KMS-11 (cell line): ENCODE measurements around the gene DPM2.

ENCODE experiments used
- H2AFZ ChIP-seq: fragments of 200-600 bp; sonication (generic); 2 replicates; pipeline ENCODE4 v1.6.1; 2016; ENCODE audit warnings: antibody characterized with exemption, mixed run types, low read depth
- H3K27ac ChIP-seq: fragments of 200-600 bp; sonication (generic); 2 replicates; pipeline ENCODE4 v1.6.1; 2016; ENCODE audit warnings: mild to moderate bottlenecking, mixed run types
- H3K27me3 ChIP-seq: fragments of 200-600 bp; sonication (generic); 2 replicates; pipeline ENCODE4 v1.6.1; 2017; ENCODE audit warnings: mild to moderate bottlenecking, low read depth, mixed run types, moderate library complexity; ENCODE audit not compliant: insufficient read depth
- H3K36me3 ChIP-seq: fragments of 200-600 bp; sonication (generic); 2 replicates; pipeline ENCODE4 v1.6.1; 2017; ENCODE audit warnings: mild to moderate bottlenecking, mixed run types; ENCODE audit not compliant: insufficient read depth
- H3K4me1 ChIP-seq: fragments of 200-600 bp; sonication (generic); 2 replicates; pipeline ENCODE4 v1.6.1; 2016; ENCODE audit warnings: mild to moderate bottlenecking, low read depth, mixed run types; ENCODE audit not compliant: poor library complexity, severe bottlenecking
- H3K4me2 ChIP-seq: fragments of 200-600 bp; sonication (generic); 2 replicates; pipeline ENCODE4 v1.7.0; 2016; ENCODE audit warnings: mild to moderate bottlenecking, mixed run types
- H3K4me3 ChIP-seq: fragments of 200-600 bp; sonication (generic); IDR thresholded peaks from 2 replicates; pipeline ENCODE4 v1.6.1; 2017; ENCODE audit warnings: low read depth, low read length, mixed read lengths; ENCODE audit not compliant: insufficient read depth
- H3K79me2 ChIP-seq: fragments of 200-600 bp; sonication (generic); 2 replicates; pipeline ENCODE4 v1.6.1; 2016; ENCODE audit warnings: low read depth, mixed run types; ENCODE audit not compliant: insufficient read depth
- H3K9ac ChIP-seq: fragments of 200-600 bp; sonication (generic); 2 replicates; pipeline ENCODE4 v1.6.1; 2016; ENCODE audit warnings: mild to moderate bottlenecking, mixed run types
- H4K20me1 ChIP-seq: fragments of 200-600 bp; sonication (generic); 2 replicates; pipeline ENCODE4 v1.6.1; 2016; ENCODE audit warnings: mild to moderate bottlenecking, mixed run types; ENCODE audit not compliant: insufficient read depth
- TF ChIP-seq, protein P1 (sequence below): fragments of 200-600 bp; sonication (generic); conservative IDR thresholded peaks from 2 replicates; pipeline ENCODE4 v1.6.1; 2017; ENCODE audit warnings: low read depth, mild to moderate bottlenecking, antibody characterized with exemption, low read length, moderate library complexity, mixed read lengths

DPM2 gene

DNA sequence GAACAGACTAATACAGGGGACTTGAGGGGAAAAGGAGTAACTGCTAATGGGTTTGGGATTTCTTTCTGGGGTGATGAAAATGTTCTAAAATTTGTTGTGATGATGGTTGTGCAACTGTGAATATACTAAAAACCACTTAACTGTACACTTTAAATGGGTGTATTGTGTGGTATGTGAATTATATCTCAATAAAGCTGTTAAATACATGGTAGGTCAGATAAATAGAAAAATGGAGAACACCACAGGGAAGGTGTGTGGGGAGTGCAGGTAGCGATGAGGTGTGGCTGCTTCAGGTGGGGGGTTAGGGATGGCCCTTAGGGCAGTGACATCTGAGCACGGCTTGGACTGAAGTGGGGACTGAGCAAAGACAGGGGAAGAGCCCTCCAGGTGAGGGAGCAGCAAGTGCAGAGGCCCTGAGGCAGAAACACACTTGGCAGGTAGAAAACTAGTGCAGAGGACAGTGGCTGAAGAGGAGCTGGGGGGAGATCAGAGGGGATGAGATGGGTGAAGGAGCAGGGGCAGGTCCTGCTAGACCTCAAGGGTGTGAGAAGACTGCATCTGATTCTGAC, 22.3 kb upstream of the DPM2 start:
- H3K36me3 ChIP-seq, result no peaks in the 10 kb centered on the region
- no peaks in the 10 kb centered on the region for H4K20me1 ChIP-seq
- no peak overlapping the region for H3K4me2 ChIP-seq
- no peaks in the 10 kb centered on the region for H3K27me3 ChIP-seq
- H3K4me1 ChIP-seq, result peaks cover 31% of the 10 kb centered on the region
- H3K27ac ChIP-seq, result no peak overlapping the region
- no peak overlapping the region for H3K9ac ChIP-seq
- TF ChIP-seq, protein P1, sequence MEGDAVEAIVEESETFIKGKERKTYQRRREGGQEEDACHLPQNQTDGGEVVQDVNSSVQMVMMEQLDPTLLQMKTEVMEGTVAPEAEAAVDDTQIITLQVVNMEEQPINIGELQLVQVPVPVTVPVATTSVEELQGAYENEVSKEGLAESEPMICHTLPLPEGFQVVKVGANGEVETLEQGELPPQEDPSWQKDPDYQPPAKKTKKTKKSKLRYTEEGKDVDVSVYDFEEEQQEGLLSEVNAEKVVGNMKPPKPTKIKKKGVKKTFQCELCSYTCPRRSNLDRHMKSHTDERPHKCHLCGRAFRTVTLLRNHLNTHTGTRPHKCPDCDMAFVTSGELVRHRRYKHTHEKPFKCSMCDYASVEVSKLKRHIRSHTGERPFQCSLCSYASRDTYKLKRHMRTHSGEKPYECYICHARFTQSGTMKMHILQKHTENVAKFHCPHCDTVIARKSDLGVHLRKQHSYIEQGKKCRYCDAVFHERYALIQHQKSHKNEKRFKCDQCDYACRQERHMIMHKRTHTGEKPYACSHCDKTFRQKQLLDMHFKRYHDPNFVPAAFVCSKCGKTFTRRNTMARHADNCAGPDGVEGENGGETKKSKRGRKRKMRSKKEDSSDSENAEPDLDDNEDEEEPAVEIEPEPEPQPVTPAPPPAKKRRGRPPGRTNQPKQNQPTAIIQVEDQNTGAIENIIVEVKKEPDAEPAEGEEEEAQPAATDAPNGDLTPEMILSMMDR, result no peak
- no peak overlapping the region for H2AFZ ChIP-seq
- H3K79me2 ChIP-seq, result peaks cover 8% of the 10 kb centered on the region; the same call in 1 of the 2 replicates
- H3K4me3 ChIP-seq, result no peak overlapping the region

- Histone ChIP-seq H3K79me2 (peaks cover 8% of the 10 kb centered on the region; the same call in 1 of the 2 replicates), H3K4me3 (no peak overlapping the region), H3K4me2 (no peak overlapping the region), H3K36me3 (no peaks in the 10 kb centered on the region), H3K4me1 (peaks cover 36% of the 10 kb centered on the region), H3K27me3 (no peaks in the 10 kb centered on the region), H3K9ac (no peak overlapping the region), H3K27ac (no peak overlapping the region), H2AFZ (no peak overlapping the region), H4K20me1 (no peaks in the 10 kb centered on the region)
- TF ChIP-seq, protein P1, result no peak
Measured at GRCh38 chr9:127959398-127959797, 21.7 kb upstream of the DPM2 start.

GRCh38 chr9:127958728-127959127, 21.1 kb upstream of the DPM2 start:
- H2AFZ ChIP-seq, result no peak overlapping the region
- no peaks in the 10 kb centered on the region for H3K36me3 ChIP-seq
- H3K9ac ChIP-seq, result no peak overlapping the region
- no peak overlapping the region for H3K4me3 ChIP-seq
- H3K4me2 ChIP-seq, result no peak overlapping the region
- TF ChIP-seq, protein P1, result no peak
- H3K27me3 ChIP-seq, result no peaks in the 10 kb centered on the region
- H4K20me1 ChIP-seq, result no peaks in the 10 kb centered on the region
- H3K4me1 ChIP-seq, result peaks cover 43% of the 10 kb centered on the region
- H3K79me2 ChIP-seq, result peaks cover 8% of the 10 kb centered on the region; the same call in 1 of the 2 replicates
- no peak overlapping the region for H3K27ac ChIP-seq

- Histone ChIP-seq H4K20me1 (no peaks in the 10 kb centered on the region), H3K4me1 (peaks cover 39% of the 10 kb centered on the region), H3K27me3 (no peaks in the 10 kb centered on the region), H3K79me2 (no peaks in the 10 kb centered on the region; the same call in 1 of the 2 replicates), H3K36me3 (no peaks in the 10 kb centered on the region), H3K9ac (no peak overlapping the region), H3K4me2 (peak overlapping the region; percentile 66), H2AFZ (no peak overlapping the region), H3K27ac (peak overlapping the region; percentile 47; the same call in 1 of the 2 replicates), H3K4me3 (no peak overlapping the region)
- TF ChIP-seq, protein P1, result peak; percentile 80
Measured at GRCh38 chr9:127955294-127956015, 17.8 kb upstream of the DPM2 start.
